SK-MEL-5 (cell line): ENCODE measurements around the gene PSME4. TPM values are rescaled to one million over a fixed set of nuclear protein-coding genes. Genes with fewer than 3 reads are reported as not detected.
"Not testable (repeated sequence)": the region's sequence is repeated elsewhere in the genome, so short reads cannot be mapped to it uniquely, and the experiment has no call there.

Experiments
- DNase-seq: peaks from one replicate; pipeline ENCODE4 v3.0.0-alpha.2; 2016; ENCODE audit warnings: low read depth, low spot score
- in situ Hi-C: cut with HindIII; loops from 2 replicates; pipeline ENCODE4 v1.10.0; 2016; ENCODE audit warnings: low sequenced_read_pairs, high pct_unique_total_duplicates, low pct_unique_long_range_greater_than_20kb
- total RNA-seq: library from RNA; depleted of rRNA; stranded (reverse); fragments of >200 nt; shearing (Covaris generic); gene quantifications from 2 replicates; pipeline ENCODE4 v1.2.3, GENCODE V29; 2014

PSME4 gene
- total RNA-seq, 1 experiment from 2014 or later = 40.4 TPM

DNA sequence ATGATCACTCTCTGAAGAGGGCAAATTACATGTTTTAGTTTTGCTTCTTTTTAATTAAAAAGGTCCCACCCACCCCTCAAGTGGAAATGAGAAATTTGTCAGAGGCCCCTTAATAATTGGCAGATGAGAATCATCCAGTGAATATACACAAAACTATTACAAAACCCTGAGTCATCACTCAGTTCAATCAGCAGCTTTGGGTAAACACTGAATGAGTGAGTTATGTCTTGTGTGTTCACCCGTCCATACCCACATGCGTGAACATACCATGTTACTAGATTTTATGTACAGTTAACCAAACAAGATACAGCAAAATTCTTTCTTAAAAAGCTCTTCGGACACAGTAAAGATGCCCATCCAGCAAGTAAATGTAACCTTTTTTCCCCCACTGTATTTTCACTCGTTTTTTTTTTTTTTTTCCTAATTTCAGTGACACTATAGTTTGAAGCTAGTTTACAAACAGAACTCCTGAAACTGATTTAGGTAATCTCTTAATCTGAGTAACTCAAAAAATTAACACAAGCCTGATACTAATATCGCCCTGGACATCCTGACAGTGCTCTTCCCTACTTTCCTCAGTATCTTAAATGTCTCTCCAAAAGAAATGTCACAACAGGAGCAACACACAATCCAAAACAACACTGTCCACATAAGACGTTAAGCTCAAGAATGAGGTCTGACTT, 1.4 kb downstream of the PSME4 start:
- peak; percentile 49 for DNase-seq
- in situ Hi-C loops = no loop called here

- in situ Hi-C loops = no loop called here
Measured at GRCh38 chr2:53964987-53965687, 5.7 kb downstream of the PSME4 start.

GRCh38 chr2:53964257-53964952, 6.4 kb downstream of the PSME4 start:
- DNase-seq = no peak
- in situ Hi-C loops = no loop called here

More at GRCh38 chr2:53964987-53965687, 5.7 kb downstream of the PSME4 start:
- no peak for DNase-seq

GRCh38 chr2:53961478-53962216, 9.1 kb downstream of the PSME4 start:
- in situ Hi-C loops, DNase-seq: not testable (repeated sequence)

- in situ Hi-C loops = no loop called here
- DNase-seq = no peak
Measured at GRCh38 chr2:53960476-53960875, 10.3 kb downstream of the PSME4 start.

GRCh38 chr2:53958443-53958842, 12.3 kb downstream of the PSME4 start:
- in situ Hi-C loops = no loop called here
- no peak for DNase-seq

DNA sequence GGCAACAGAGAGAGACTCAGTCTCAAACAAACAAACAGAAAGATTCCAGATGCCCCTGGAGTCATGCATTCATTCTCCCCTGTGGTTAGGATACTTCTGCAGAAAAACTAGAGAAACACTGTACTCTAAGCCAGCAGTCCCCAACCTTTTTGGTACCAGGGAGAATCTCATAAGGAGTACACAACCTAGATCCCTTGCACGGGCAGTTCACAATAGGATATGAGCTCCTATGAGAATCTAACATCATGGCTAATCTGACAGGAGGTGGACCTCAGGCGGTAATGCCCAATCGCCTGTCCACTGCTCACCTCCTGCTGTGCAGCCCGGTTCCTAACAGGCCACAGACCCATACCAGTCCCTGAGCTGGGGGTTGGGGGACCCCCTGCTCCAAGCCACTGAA, 18.3 kb downstream of the PSME4 start:
- in situ Hi-C loops = no loop called here
- no peak for DNase-seq

- no peak for DNase-seq
- in situ Hi-C loops = loop anchor here (5.0 kb wide), 1 partner anchor 37 kb away; no protein-coding TSS in a partner anchor
Measured at GRCh38 chr2:53949457-53949856, 21.3 kb downstream of the PSME4 start.

DNA sequence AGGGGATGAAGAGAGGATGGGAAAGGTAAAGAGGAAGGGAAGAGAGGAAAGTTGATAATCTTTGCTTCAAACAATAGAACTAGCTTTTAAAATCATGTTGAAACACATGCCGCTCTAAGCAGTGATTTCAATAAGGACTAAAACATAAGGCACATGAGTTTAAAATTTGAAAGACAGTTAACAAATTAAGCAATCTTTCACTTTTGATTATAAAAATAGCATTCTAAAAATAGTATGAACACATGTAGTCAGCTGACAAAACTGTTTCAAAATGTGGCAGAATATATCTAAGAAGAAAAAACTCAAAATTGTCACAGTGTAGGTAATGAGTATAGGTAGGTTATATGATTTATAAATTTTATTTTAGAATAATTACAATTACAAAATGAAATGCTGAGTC, 25.3 kb downstream of the PSME4 start:
- DNase-seq = no peak
- in situ Hi-C loops = loop anchor here (5.0 kb wide), 1 partner anchor 33 kb away; no protein-coding TSS in a partner anchor

DNA sequence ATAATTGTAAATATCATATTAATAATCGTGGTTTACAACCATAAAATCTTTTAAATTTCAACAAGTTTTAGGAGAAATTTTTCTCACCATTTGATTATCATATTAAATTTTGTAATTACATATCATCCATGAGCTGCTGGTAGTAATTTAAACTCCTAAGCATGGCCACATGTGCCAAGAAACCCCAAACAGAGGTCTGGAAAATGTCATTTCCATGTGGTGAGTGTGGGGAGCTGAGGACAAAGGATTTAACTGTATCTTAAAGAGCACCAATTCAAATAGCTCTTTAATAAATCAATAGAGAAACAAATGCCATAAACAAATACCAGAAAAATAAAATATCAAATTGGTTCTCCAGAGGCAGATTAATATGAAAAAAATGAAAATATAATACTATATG, 26.3 kb downstream of the PSME4 start:
- in situ Hi-C loops = no loop called here
- DNase-seq = no peak

- no peak for DNase-seq
- in situ Hi-C loops = no loop called here
Measured at GRCh38 chr2:53942280-53942679, 28.5 kb downstream of the PSME4 start.

DNA sequence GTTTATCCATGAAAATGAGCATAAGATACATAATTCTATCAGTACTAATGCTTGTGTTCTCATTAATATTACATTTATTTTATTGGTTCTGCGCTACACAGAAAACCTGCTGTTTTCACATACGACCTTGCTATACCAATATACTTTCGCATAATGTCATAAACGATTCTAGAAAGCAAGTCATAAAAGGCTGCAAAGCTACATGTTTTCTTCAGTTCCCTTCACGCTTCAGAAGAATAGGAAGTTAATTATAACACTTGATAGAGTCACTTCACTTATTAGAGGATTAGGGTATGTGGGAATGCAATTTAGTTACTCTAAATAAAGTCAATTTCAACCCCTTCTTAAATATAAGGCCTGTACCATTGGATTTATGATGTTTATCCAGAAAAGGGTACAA, 29.0 kb downstream of the PSME4 start:
- in situ Hi-C loops = no loop called here
- no peak for DNase-seq

- DNase-seq = no peak
- in situ Hi-C loops = no loop called here
Measured at GRCh38 chr2:53939656-53940055, 31.1 kb downstream of the PSME4 start.

GRCh38 chr2:53938904-53939303, 31.9 kb downstream of the PSME4 start:
- DNase-seq = no peak
- in situ Hi-C loops = no loop called here

DNA sequence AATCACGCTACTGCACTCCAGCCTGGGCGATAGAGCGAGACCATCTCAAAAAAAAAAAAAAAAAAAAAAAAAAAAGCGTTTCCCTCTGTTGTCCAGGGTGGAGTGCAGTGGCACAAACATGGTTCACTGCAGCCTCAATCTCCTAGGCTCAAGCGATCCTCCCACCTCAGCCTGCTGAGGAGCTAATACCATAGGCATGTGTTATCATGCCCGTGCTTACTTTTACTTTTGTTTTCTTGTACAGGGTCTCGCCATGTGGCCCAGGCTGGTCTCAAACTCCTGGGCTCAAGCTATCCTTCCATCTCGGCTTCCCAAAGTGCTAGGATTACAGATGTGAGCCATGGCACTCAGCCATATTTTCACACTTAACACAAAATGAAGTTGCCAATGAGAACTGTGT, 37.5 kb downstream of the PSME4 start:
- DNase-seq = no peak
- in situ Hi-C loops = no loop called here

GRCh38 chr2:53926321-53926720, 44.5 kb downstream of the PSME4 start:
- in situ Hi-C loops, DNase-seq: not testable (repeated sequence)

DNA sequence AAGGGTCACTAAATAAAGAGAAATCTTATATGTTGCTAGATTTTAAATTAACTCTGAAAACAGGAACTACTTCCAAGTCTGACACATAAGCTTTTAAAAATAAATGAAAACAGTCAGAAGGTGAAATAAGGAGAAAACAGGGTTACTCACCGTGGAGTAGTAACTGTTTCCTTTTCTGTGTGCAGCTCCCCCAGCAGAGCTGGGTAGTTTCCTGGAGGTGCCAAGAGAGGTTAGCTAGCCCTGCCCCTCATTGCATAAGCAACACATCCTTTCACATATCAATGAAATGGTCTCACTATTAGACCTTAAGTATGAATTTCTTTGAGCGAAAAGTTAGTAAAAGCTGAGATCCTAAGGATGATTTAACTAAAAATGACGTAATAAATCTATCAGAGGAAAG, 57.1 kb downstream of the PSME4 start:
- DNase-seq = no peak

More for the DNA sequence above, 57.1 kb downstream of the PSME4 start:
- in situ Hi-C loops = loop anchor here (5.0 kb wide), 1 partner anchor 34 kb away; no protein-coding TSS in a partner anchor
